Measurements from ENCODE around the gene PDE11A. TPM values are rescaled to one million over a fixed set of nuclear protein-coding genes. Genes with fewer than 3 reads are reported as not detected.
A peak's percentile ranks its signal among the peaks of the same experiment; 100 is the strongest.

Gene PDE11A
- total RNA-seq, 4 donors from 2014 or later, result 0.12 TPM; not detected in 3

- H3K9me3 ChIP-seq, result no peaks in the 10 kb centered on the region
These were observed 347.9 kb downstream of the PDE11A start for GRCh38 chr2:177724398-177725287.

GRCh38 chr2:177723235-177723634, 349.3 kb downstream of the PDE11A start:
- Histone ChIP-seq H3K4me1 (no peaks in the 10 kb centered on the region), H3K4me3 (no peak overlapping the region), H3K27ac (no peak overlapping the region), H3K27me3 (no peaks in the 10 kb centered on the region), H3K9me3 (no peaks in the 10 kb centered on the region), H3K36me3 (no peaks in the 10 kb centered on the region)
- DNase-seq, result no peak
- TF ChIP-seq CTCF (IDR thresholded peaks at IDR 0.05), result no peak
- TF ChIP-seq POLR2A (IDR thresholded peaks at IDR 0.05), result no peak
- intact Hi-C loops (cut with DNase I), result loop anchor here (10.0 kb wide), 2 partner anchors 238 to 388 kb away; no protein-coding TSS in a partner anchor
- 92% methylated on average over 3 of the region's 3 CpGs for WGBS, 2 donors

More at GRCh38 chr2:177724398-177725287, 347.9 kb downstream of the PDE11A start:
- H3K4me3 ChIP-seq, result no peak overlapping the region
- H3K27me3 ChIP-seq, result no peaks in the 10 kb centered on the region
- H3K36me3 ChIP-seq, result no peaks in the 10 kb centered on the region
- TF ChIP-seq CTCF (IDR thresholded peaks at IDR 0.05) (peak in 5 of 6 experiments; percentile 60 to 80 (median 78)), POLR2A (IDR thresholded peaks at IDR 0.05) (no peak)
- intact Hi-C loops (cut with DNase I), result loop anchor here (10.0 kb wide), 2 partner anchors 240 to 390 kb away; no protein-coding TSS in a partner anchor
- no peak for DNase-seq
- H3K4me1 ChIP-seq, result no peaks in the 10 kb centered on the region
- WGBS, 2 donors, result 34 to 36% methylated on average over 10 of the region's 10 CpGs
- no peak overlapping the region for H3K27ac ChIP-seq

- no peaks in the 10 kb centered on the region for H3K4me1 ChIP-seq
- TF ChIP-seq POLR2A (IDR thresholded peaks at IDR 0.05), result no peak
- TF ChIP-seq CTCF (IDR thresholded peaks at IDR 0.05), result no peak
- 78 to 80% methylated on average over 11 of the region's 11 CpGs for WGBS, 2 donors
- no peaks in the 10 kb centered on the region for H3K9me3 ChIP-seq
- intact Hi-C loops (cut with DNase I), result loop anchor here (10.0 kb wide), 2 partner anchors 237 to 387 kb away; no protein-coding TSS in a partner anchor
- no peak for DNase-seq
- H3K27me3 ChIP-seq, result no peaks in the 10 kb centered on the region
- no peak overlapping the region for H3K4me3 ChIP-seq
- no peaks in the 10 kb centered on the region for H3K36me3 ChIP-seq
- H3K27ac ChIP-seq, result no peak overlapping the region
These were observed 350.6 kb downstream of the PDE11A start for GRCh38 chr2:177721818-177722567.

GRCh38 chr2:177721087-177721486, 351.5 kb downstream of the PDE11A start:
- no peak for TF ChIP-seq CTCF (IDR thresholded peaks at IDR 0.05)
- no peak for TF ChIP-seq POLR2A (IDR thresholded peaks at IDR 0.05)
- no peak for DNase-seq
- no peak overlapping the region for H3K4me3 ChIP-seq
- intact Hi-C loops (cut with DNase I), result loop anchor here (10.0 kb wide), 2 partner anchors 236 to 386 kb away; no protein-coding TSS in a partner anchor
- H3K36me3 ChIP-seq, result no peaks in the 10 kb centered on the region
- no peaks in the 10 kb centered on the region for H3K4me1 ChIP-seq
- no peaks in the 10 kb centered on the region for H3K9me3 ChIP-seq
- no peaks in the 10 kb centered on the region for H3K27me3 ChIP-seq
- no peak overlapping the region for H3K27ac ChIP-seq
- WGBS, 2 donors, result 87 to 96% methylated on average over 2 of the region's 2 CpGs

Data from esophagus squamous epithelium (tissue), 5 donors.